Kidney epithelial cell (primary cell): Measurements from ENCODE around the gene SLC9B2. TPM values are rescaled to one million over a fixed set of nuclear protein-coding genes. Genes with fewer than 3 reads are reported as not detected.

Source experiments
- DNase-seq: peaks from one replicate; pipeline ENCODE4 v3.0.0-alpha.2; 2010; ENCODE audit warnings: low read depth
- H3K27me3 ChIP-seq: 2 replicates; pipeline ENCODE4 v1.6.0; 2011; ENCODE audit warnings: low read length; ENCODE audit not compliant: control insufficient read depth, insufficient read depth
- H3K36me3 ChIP-seq: 2 replicates; pipeline ENCODE4 v1.5.1; 2011; ENCODE audit warnings: low read length; ENCODE audit not compliant: control insufficient read depth, insufficient read depth
- H3K4me3 ChIP-seq: 2 replicates; pipeline ENCODE4 v1.5.1; 2011; ENCODE audit warnings: low read depth, mild to moderate bottlenecking, control low read depth, low read length
- total RNA-seq: library from RNA; depleted of rRNA; stranded (reverse); fragments of >200 nt; gene quantifications from 2 replicates; pipeline ENCODE4 v1.2.3, GENCODE V29; 2015
- TF ChIP-seq, protein P1 (sequence below): IDR thresholded peaks from 2 replicates; pipeline ENCODE4 v1.5.1; 2011; ENCODE audit warnings: mild to moderate bottlenecking, moderate library complexity, low read length, control low read depth, inconsistent platforms; ENCODE audit not compliant: insufficient read depth, poor library complexity, severe bottlenecking

Gene SLC9B2
- 11.8 and 19.4 TPM in 2 replicates for total RNA-seq

DNA sequence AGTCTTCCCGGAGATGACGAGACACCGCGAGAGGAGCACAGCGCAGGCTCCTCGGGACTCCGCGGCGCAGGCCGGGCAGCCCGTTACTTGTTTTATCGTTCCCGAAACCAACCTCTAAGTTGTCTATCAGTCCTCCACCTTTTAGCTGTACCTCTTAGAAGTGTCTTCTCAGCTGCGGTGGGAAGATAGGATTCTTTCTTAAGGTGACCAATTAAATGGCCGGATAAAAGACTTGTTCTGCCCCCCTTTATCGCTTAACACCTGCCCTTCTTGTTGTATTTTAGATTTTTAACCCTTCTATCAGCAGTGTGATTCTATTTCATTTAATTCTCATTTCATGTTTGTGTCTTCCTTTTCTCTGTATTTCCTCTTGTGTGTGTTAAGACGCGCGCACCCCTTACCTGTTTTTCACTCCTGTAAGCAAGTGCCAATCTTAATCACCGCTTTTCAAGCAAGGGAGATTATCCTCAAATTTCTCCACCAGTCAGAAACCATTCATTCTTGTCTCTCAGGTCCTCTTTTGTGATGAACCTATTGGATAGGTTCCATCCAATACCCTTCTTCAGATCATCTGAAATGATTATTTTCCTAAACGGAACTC lies at the start of gene SLC9B2:
TSS of gene SLC9B2 (minus strand) at position 15 of the 601 bp plus-strand sequence. CDS start 9,211 bp downstream, outside the sequence.
- DNase-seq, result no peak
- H3K36me3 ChIP-seq, result no peaks in the 10 kb centered on the region
- no peaks in the 10 kb centered on the region for H3K27me3 ChIP-seq
- H3K4me3 ChIP-seq, result peak within 1 kb of the TSS; percentile 86
- TF ChIP-seq, protein P1, sequence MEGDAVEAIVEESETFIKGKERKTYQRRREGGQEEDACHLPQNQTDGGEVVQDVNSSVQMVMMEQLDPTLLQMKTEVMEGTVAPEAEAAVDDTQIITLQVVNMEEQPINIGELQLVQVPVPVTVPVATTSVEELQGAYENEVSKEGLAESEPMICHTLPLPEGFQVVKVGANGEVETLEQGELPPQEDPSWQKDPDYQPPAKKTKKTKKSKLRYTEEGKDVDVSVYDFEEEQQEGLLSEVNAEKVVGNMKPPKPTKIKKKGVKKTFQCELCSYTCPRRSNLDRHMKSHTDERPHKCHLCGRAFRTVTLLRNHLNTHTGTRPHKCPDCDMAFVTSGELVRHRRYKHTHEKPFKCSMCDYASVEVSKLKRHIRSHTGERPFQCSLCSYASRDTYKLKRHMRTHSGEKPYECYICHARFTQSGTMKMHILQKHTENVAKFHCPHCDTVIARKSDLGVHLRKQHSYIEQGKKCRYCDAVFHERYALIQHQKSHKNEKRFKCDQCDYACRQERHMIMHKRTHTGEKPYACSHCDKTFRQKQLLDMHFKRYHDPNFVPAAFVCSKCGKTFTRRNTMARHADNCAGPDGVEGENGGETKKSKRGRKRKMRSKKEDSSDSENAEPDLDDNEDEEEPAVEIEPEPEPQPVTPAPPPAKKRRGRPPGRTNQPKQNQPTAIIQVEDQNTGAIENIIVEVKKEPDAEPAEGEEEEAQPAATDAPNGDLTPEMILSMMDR, result no peak

- no peaks in the 10 kb centered on the region for H3K27me3 ChIP-seq
- no peak overlapping the region for H3K4me3 ChIP-seq
- TF ChIP-seq, protein P1, result no peak
- DNase-seq, result no peak
- no peaks in the 10 kb centered on the region for H3K36me3 ChIP-seq
Measured at GRCh38 chr4:103126126-103126525, 49.6 kb upstream of the SLC9B2 start.

DNA sequence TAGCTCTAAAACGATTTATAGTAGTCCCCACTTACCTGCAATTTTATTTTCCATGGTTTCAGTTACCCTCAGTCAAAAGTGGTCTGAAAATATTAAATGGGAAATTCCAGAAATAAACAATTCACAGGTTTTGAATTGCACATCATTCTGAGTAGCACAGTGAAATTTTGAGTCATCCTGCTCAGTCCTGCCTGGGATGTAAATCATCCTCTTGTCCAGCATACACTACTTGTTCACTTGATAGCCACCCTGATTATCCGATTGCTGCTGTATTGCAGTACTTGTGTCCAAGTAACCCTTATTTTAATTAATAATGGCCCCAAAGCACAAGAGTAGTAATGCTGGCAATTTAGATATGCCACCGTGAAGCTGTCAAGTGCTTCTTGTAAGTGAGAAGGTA lies 46.6 kb upstream of the SLC9B2 start:
- Histone ChIP-seq H3K4me3 (no peak overlapping the region), H3K36me3 (no peaks in the 10 kb centered on the region), H3K27me3 (no peaks in the 10 kb centered on the region)
- TF ChIP-seq, protein P1, result no peak
- DNase-seq, result no peak

GRCh38 chr4:103118166-103118565 lies 41.6 kb upstream of the SLC9B2 start:
- Histone ChIP-seq H3K36me3 (no peaks in the 10 kb centered on the region), H3K27me3 (no peaks in the 10 kb centered on the region), H3K4me3 (no peak overlapping the region)
- TF ChIP-seq, protein P1, result no peak
- DNase-seq, result no peak

GRCh38 chr4:103111598-103111997 lies 35.0 kb upstream of the SLC9B2 start:
- TF ChIP-seq, protein P1, result no peak
- no peak for DNase-seq
- no peaks in the 10 kb centered on the region for H3K27me3 ChIP-seq
- no peak overlapping the region for H3K4me3 ChIP-seq
- H3K36me3 ChIP-seq, result no peaks in the 10 kb centered on the region

- Histone ChIP-seq H3K4me3 (no peak overlapping the region), H3K36me3 (no peaks in the 10 kb centered on the region), H3K27me3 (no peaks in the 10 kb centered on the region)
- TF ChIP-seq, protein P1, result no peak
- DNase-seq, result no peak
Measured at GRCh38 chr4:103108542-103108941, 32.0 kb upstream of the SLC9B2 start.
